Fibroblast of skin of abdomen (primary cell): ENCODE results near the gene JPH3.
A peak's percentile ranks its signal among the peaks of the same experiment; 100 is the strongest.

ENCODE experiments used
- DNase-seq: peaks from one replicate; pipeline ENCODE4 v3.0.0-alpha.2; 2013

The JPH3 gene

GRCh38 chr16:87627542-87628245 lies 25.4 kb downstream of the JPH3 start:
- no peak for DNase-seq

GRCh38 chr16:87628246-87628923 lies 26.1 kb downstream of the JPH3 start:
- DNase-seq = no peak

GRCh38 chr16:87628940-87629339 lies 26.6 kb downstream of the JPH3 start:
- peak; percentile 4 for DNase-seq

- DNase-seq = no peak
Observed at GRCh38 chr16:87631067-87631466, 28.8 kb downstream of the JPH3 start.

- no peak for DNase-seq
Observed at GRCh38 chr16:87634411-87634810, 32.1 kb downstream of the JPH3 start.

DNA sequence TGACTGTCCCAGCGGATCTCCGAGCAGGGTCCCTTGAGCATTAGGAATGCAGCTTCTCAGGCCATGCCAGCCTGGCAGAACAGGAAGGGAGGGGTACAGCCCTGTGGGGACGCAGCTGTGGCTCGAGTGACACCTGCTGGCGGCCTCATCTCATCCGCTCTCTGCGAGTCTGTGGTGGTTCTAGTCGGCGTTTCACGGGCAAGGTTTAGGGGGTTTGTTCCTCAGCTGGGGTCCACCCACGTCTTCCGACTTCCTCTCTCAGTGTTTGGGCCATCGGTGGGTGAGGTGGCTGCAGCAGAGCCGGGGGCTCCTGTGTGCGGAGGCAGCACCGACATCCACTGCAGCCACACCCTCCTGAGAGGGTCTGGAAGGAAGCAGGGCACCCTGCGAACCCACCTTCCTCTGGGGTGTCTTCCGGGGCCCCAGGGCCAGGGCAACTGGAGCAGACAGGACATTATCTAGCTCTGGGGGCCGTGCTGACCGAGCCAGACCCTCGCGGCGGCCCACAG lies 33.3 kb downstream of the JPH3 start:
- DNase-seq = peak; percentile 6

DNA sequence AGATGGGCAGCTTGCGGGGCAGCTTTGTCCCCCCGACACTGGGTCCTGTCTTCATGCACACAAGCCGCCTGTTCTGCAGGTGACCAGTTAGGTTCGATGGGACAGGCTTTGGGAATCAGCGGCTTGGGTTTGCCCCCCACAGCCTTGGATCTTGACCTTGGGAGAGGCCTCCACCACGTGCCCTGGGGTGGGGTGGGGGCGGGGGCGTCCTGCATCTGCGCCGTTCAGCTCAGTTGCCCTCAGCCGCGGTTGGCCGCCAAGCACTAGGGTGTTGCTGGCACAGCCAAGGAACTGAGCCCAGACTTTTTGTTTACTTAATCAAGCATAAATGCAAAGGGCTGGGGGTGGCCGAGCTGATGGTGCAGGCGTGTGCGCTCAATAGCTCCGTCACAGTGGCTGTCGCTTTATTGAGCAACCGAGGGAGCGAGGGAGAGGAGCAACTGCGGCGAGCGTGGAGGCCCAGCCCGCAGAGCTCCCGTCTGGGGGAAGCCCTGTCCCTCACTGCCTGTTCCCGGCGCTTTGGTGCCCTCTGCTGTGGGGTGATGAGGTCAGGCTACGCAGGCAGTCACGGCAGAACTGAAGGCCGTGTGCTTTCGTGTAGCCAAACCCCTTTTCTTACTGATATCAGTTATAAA lies 33.9 kb downstream of the JPH3 start:
- peak; percentile 75 for DNase-seq

DNA sequence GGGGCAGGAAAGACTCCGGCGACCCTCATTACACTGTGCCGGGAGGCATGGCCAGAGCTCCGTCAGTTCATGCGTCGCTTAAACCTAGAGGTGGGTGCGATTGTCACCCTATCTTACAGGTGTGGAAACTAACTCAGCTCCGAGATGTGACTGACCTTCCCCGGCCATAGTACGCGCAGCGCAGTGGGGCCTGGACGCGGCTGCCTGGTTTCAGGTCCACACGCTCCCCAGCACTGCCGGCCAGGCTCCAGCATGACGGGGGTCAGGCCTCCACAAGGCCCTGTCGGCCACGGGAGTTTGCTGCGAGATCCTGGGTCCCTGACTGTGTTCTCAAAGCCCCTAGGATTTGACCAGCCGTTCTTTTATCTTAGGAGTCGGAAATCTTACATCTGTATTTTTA lies 34.4 kb downstream of the JPH3 start:
- no peak for DNase-seq

DNA sequence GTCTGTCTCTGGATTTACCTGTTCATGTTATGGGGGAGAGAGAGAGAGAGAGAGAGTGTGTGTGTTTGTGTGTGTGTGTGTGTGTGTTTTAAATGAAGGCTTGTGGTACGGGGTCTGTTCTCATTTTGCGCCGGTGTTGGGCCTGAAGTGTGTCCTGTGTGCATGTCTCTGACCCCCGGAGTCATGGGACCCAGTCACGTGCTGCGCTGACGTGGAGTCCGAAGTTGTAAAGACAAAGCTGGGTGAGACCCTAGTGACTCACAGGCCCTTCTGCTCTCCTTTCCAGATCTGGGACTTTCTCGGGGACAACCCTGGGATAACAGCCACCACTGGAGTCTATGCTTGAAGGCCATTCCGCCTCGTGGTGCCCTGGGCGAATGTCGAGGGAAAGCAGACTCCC lies 35.0 kb downstream of the JPH3 start:
- DNase-seq = no peak

- no peak for DNase-seq
Observed at GRCh38 chr16:87638736-87639135, 36.4 kb downstream of the JPH3 start.

- no peak for DNase-seq
Observed at GRCh38 chr16:87641721-87642120, 39.4 kb downstream of the JPH3 start.

GRCh38 chr16:87642491-87642890 lies 40.2 kb downstream of the JPH3 start:
- no peak for DNase-seq

DNA sequence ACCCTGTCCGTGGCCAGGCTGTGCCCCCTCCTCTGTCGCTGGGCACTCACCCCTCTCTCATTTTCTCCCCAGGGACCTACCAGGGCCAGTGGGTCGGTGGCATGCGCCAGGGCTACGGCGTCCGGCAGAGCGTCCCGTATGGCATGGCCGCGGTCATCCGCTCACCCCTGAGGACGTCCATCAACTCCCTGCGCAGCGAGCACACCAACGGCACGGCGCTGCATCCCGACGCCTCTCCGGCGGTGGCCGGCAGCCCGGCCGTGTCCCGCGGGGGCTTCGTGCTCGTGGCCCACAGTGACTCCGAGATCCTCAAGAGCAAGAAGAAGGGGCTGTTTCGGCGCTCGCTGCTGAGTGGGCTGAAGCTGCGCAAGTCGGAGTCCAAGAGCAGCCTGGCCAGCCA lies 41.9 kb downstream of the JPH3 start:
- DNase-seq = no peak

DNA sequence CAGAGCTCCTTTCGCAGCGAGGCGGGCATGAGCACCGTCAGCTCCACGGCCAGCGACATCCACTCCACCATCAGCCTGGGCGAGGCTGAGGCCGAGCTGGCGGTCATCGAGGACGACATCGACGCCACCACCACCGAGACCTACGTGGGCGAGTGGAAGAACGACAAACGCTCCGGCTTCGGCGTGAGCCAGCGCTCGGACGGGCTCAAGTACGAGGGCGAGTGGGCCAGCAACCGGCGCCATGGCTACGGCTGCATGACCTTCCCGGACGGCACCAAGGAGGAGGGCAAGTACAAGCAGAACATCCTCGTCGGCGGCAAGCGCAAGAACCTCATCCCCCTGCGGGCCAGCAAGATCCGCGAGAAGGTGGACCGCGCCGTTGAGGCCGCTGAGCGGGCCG lies 42.3 kb downstream of the JPH3 start:
- no peak for DNase-seq

DNA sequence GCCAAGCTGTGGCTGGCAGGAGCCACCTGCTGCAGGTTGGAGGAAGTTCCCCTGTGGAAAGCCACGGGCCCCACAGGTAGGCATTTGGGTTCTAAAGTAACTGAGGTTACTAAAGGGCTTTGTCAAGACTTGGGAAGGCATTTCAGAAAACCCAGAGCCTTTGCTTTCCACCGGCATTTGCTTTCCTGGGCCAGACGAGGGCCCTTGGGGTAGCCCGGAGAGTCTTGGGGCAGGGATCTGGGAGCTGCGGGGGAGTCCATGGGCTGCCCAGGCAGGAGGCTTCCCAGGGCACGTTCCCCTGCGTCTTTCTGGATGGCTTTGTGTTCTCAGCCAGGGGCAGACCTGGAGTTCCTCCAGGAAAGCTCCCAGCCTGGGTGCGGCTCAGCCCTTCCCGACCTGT lies 43.5 kb downstream of the JPH3 start:
- DNase-seq = no peak

- no peak for DNase-seq
Observed at GRCh38 chr16:87647431-87648185, 45.3 kb downstream of the JPH3 start.

GRCh38 chr16:87648236-87648635 lies 45.9 kb downstream of the JPH3 start:
- no peak for DNase-seq

GRCh38 chr16:87648698-87649487 lies 46.6 kb downstream of the JPH3 start:
- DNase-seq = no peak

GRCh38 chr16:87652386-87652785 lies 50.1 kb downstream of the JPH3 start:
- DNase-seq = no peak

DNA sequence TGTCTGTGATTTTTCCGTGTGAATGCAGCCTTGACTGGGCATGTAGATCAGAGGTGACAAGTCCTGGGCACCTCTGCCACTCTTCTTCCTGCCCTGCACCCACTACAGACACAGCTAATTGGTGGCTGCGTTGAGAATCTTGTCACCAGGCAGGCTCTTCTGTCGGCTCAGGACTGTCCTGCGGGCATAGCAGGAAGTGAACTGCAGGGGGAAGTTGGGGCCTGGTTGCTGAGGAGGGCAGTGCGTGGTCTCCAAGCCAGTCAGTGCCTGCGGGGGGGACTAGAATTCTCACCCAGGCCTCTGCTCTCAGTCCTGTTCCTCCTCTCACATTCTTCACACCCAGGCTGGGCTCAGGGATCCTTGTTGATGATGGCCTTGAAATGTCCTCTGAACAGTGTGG lies 50.5 kb downstream of the JPH3 start:
- DNase-seq = no peak

DNA sequence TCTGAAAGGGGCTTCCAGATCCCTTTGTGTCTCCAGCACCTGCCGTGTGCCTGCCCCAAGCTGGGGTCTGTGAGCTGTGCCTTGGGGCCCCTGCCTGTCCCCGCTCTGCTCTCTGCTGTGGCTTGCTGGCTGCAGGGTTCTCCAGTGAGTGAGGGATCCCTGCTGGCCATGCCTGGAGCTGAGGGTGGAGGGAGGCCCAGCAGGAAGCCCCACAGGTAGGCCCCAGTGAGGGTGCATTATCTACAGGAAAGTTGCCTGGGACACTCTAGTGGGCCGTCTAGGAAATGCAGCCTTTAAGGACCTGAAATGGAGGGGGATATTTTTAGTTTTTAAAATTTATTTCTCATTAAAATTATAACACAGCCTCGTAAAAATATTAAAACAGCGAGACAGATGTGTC lies 50.9 kb downstream of the JPH3 start:
- DNase-seq = no peak

GRCh38 chr16:87654826-87655225 lies 52.5 kb downstream of the JPH3 start:
- DNase-seq = no peak
